Fibroblast of pulmonary artery (primary cell): ENCODE measurements around the gene P2RX3.

Experiments
- DNase-seq: peaks from one replicate; pipeline ENCODE4 v3.0.0-alpha.2; 2010; ENCODE audit warnings: low read depth
- H3K4me3 ChIP-seq: replicated peaks from 2 replicates; pipeline ENCODE4 v1.5.1; 2011; ENCODE audit warnings: low read depth, mild to moderate bottlenecking, control low read depth, low read length, moderate library complexity
- CTCF ChIP-seq: IDR thresholded peaks from 2 replicates; pipeline ENCODE4 v1.5.1; 2011; ENCODE audit warnings: mild to moderate bottlenecking, control low read depth, low read length, inconsistent platforms; ENCODE audit errors: missing control alignments

The P2RX3 gene

GRCh38 chr11:57305523-57305922 is 32.6 kb upstream of the P2RX3 start:
- no peak for TF ChIP-seq CTCF
- no peak for DNase-seq

GRCh38 chr11:57306161-57306876 is 31.8 kb upstream of the P2RX3 start:
- no peak for TF ChIP-seq CTCF
- H3K4me3 ChIP-seq, result no peak overlapping the region
- peak; percentile 42 for DNase-seq

More at GRCh38 chr11:57305523-57305922, 32.6 kb upstream of the P2RX3 start:
- H3K4me3 ChIP-seq, result no peak overlapping the region

- H3K4me3 ChIP-seq, result no peak overlapping the region
- TF ChIP-seq CTCF, result no peak
- DNase-seq, result no peak
Observed at GRCh38 chr11:57306940-57307565, 31.1 kb upstream of the P2RX3 start.

- H3K4me3 ChIP-seq, result no peak overlapping the region
- no peak for TF ChIP-seq CTCF
- DNase-seq, result no peak
Observed at GRCh38 chr11:57307666-57308270, 30.4 kb upstream of the P2RX3 start.

- no peak for DNase-seq
- H3K4me3 ChIP-seq, result no peak overlapping the region
- no peak for TF ChIP-seq CTCF
Observed at GRCh38 chr11:57308426-57309060, 29.6 kb upstream of the P2RX3 start.

GRCh38 chr11:57309106-57310059 is 28.8 kb upstream of the P2RX3 start:
- no peak overlapping the region for H3K4me3 ChIP-seq
- TF ChIP-seq CTCF, result no peak
- no peak for DNase-seq
